Activated CD4-positive, alpha-beta memory T cell treated with anti-CD3 and anti-CD28 coated beads, Interleukin-2, amount 10 ng/mL, durations not matched to agents 7 days and 5 days (primary cell): ENCODE results near the gene C8G. TPM values are rescaled to one million over a fixed set of nuclear protein-coding genes. Genes with fewer than 3 reads are reported as not detected.

Source experiments
- CTCF ChIA-PET: fragments of 350-600 bp; sonication (Branson Sonifier 250); formaldehyde crosslinking; loops from one replicate; lab custom pipeline; 2021; ENCODE audit warnings: antibody characterized with exemption, inconsistent platforms; lab: Charles Lee
- POLR2A ChIA-PET: fragments of 350-600 bp; sonication (Branson Sonifier 250); formaldehyde crosslinking; loops from one replicate; lab custom pipeline; 2021; ENCODE audit warnings: antibody characterized with exemption; lab: Charles Lee
- DNase-seq: peaks from one replicate; pipeline ENCODE4 v3.0.0-alpha.2; 2020
- H3K27ac Mint-ChIP-seq: one replicate; pipeline ENCODE4 v1.8.0; 2021; ENCODE audit warnings: mild to moderate bottlenecking, mixed read lengths
- H3K27me3 Mint-ChIP-seq: one replicate; pipeline ENCODE4 v1.8.0; 2021; ENCODE audit warnings: mixed read lengths
- H3K36me3 Mint-ChIP-seq: one replicate; pipeline ENCODE4 v1.8.0; 2021; ENCODE audit warnings: low read depth, mixed read lengths
- H3K4me1 Mint-ChIP-seq: one replicate; pipeline ENCODE4 v1.8.0; 2021; ENCODE audit warnings: mixed read lengths
- H3K4me3 Mint-ChIP-seq: one replicate; pipeline ENCODE4 v1.8.0; 2021; ENCODE audit warnings: mild to moderate bottlenecking, mixed read lengths
- H3K9me3 Mint-ChIP-seq: one replicate; pipeline ENCODE4 v1.8.0; 2021; ENCODE audit warnings: mixed read lengths
- total RNA-seq, 2 experiments: library from RNA; stranded (reverse); gene quantifications; one replicate each; pipeline ENCODE4 v1.2.3, GENCODE V29; 2021

Gene C8G
- total RNA-seq, 2 experiments from 2014 or later = 1.5 to 3.2 TPM

GRCh38 chr9:136968333-136969127 lies 23.5 kb downstream of the C8G start:
- ChIA-PET CTCF (interaction anchor here (1.0 kb wide), 1 partner anchor 178 kb away, joined by 3 read pairs; the partner anchor contains the start of gene TMEM141), POLR2A (interaction anchor here (0.5 to 1.2 kb wide), 2 partner anchors 14 to 54 kb away, joined by 3 read pairs; no protein-coding TSS in a partner anchor)
- no peak for DNase-seq
- Mint-ChIP-seq H3K36me3 (no peaks in the 10 kb centered on the region), H3K27ac (no peak overlapping the region), H3K4me1 (peaks cover 22% of the 10 kb centered on the region), H3K4me3 (no peak overlapping the region), H3K27me3 (peaks cover 2% of the 10 kb centered on the region), H3K9me3 (no peaks in the 10 kb centered on the region)

- Mint-ChIP-seq H3K36me3 (no peaks in the 10 kb centered on the region), H3K4me3 (no peak overlapping the region), H3K9me3 (no peaks in the 10 kb centered on the region), H3K27ac (no peak overlapping the region), H3K27me3 (peaks cover 2% of the 10 kb centered on the region), H3K4me1 (peaks cover 26% of the 10 kb centered on the region)
- CTCF ChIA-PET = no interaction called here
- POLR2A ChIA-PET = interaction anchor here (1.2 kb wide), 1 partner anchor 14 kb away, joined by 3 read pairs; no protein-coding TSS in a partner anchor
- DNase-seq = no peak
Observed at GRCh38 chr9:136969150-136969549, 24.1 kb downstream of the C8G start.

DNA sequence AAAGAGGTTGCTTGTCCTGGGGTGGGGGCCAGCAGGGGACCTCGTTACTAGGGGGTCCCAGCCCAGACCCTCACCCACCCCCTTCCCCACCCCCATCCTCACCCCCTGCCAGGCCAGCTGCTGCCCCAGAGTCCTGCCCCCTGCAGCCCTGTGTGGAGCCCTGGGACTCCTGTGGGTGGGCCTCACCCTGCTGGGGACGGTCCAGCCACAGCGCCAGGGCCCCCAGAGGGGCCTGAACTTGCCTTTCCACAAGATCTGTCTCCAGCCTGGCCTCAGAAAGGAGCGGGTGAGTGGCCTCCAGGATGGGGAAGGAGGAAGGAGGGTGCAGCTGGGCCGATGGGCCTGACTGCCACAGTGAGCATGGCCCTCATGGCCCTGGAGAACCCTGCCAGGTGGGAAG lies 24.7 kb downstream of the C8G start:
- no peak overlapping the region for H3K27ac Mint-ChIP-seq
- H3K4me1 Mint-ChIP-seq = peaks cover 26% of the 10 kb centered on the region
- DNase-seq = no peak
- H3K27me3 Mint-ChIP-seq = peaks cover 2% of the 10 kb centered on the region
- CTCF ChIA-PET = interaction anchor here (0.6 kb wide), 1 partner anchor 8 kb away, joined by 3 read pairs; no protein-coding TSS in a partner anchor
- POLR2A ChIA-PET = interaction anchor here (1.5 kb wide), 1 partner anchor 22 kb away, joined by 3 read pairs; no protein-coding TSS in a partner anchor
- H3K9me3 Mint-ChIP-seq = no peaks in the 10 kb centered on the region
- H3K4me3 Mint-ChIP-seq = no peak overlapping the region
- no peaks in the 10 kb centered on the region for H3K36me3 Mint-ChIP-seq

DNA sequence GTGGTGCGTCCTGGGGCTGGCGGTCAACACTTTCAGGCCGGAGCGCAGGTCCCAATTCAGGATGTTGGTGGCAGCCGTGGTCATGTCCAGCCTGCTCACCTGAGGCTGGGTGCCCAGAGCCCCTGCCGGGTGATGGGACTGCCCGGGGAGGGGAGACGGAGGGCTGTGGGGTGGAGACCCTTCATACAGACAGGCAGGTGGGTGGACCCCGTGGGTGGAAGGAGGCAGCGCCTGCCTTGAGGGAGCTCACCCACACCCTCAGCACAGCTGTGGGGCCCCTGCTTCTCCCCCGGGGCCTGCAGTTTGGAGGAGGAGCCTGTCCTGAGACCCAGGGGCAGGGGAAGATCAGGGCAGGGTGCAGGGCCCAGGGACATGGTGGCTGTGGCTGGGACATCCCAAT lies 25.3 kb downstream of the C8G start:
- POLR2A ChIA-PET = interaction anchor here (1.5 kb wide), 1 partner anchor 21 kb away, joined by 3 read pairs; no protein-coding TSS in a partner anchor
- peaks cover 30% of the 10 kb centered on the region for H3K4me1 Mint-ChIP-seq
- peaks cover 2% of the 10 kb centered on the region for H3K27me3 Mint-ChIP-seq
- no peaks in the 10 kb centered on the region for H3K9me3 Mint-ChIP-seq
- no peaks in the 10 kb centered on the region for H3K36me3 Mint-ChIP-seq
- no peak overlapping the region for H3K27ac Mint-ChIP-seq
- CTCF ChIA-PET = no interaction called here
- no peak for DNase-seq
- no peak overlapping the region for H3K4me3 Mint-ChIP-seq

GRCh38 chr9:136971746-136972145 lies 26.7 kb downstream of the C8G start:
- H3K27me3 Mint-ChIP-seq = peaks cover 1% of the 10 kb centered on the region
- CTCF ChIA-PET = interaction anchor here (1.0 kb wide), 1 partner anchor 58 kb away, joined by 3 read pairs; no protein-coding TSS in a partner anchor
- POLR2A ChIA-PET = no interaction called here
- H3K9me3 Mint-ChIP-seq = no peaks in the 10 kb centered on the region
- no peak overlapping the region for H3K27ac Mint-ChIP-seq
- H3K36me3 Mint-ChIP-seq = no peaks in the 10 kb centered on the region
- H3K4me3 Mint-ChIP-seq = no peak overlapping the region
- no peak for DNase-seq
- peaks cover 31% of the 10 kb centered on the region for H3K4me1 Mint-ChIP-seq

- ChIA-PET POLR2A (no interaction called here), CTCF (interaction anchor here (1.0 kb wide), 1 partner anchor 57 kb away, joined by 3 read pairs; no protein-coding TSS in a partner anchor)
- no peaks in the 10 kb centered on the region for H3K36me3 Mint-ChIP-seq
- H3K4me3 Mint-ChIP-seq = no peak overlapping the region
- no peak for DNase-seq
- H3K27me3 Mint-ChIP-seq = peaks cover 1% of the 10 kb centered on the region
- no peaks in the 10 kb centered on the region for H3K9me3 Mint-ChIP-seq
- no peak overlapping the region for H3K27ac Mint-ChIP-seq
- peaks cover 32% of the 10 kb centered on the region for H3K4me1 Mint-ChIP-seq
Observed at GRCh38 chr9:136972335-136972734, 27.3 kb downstream of the C8G start.

DNA sequence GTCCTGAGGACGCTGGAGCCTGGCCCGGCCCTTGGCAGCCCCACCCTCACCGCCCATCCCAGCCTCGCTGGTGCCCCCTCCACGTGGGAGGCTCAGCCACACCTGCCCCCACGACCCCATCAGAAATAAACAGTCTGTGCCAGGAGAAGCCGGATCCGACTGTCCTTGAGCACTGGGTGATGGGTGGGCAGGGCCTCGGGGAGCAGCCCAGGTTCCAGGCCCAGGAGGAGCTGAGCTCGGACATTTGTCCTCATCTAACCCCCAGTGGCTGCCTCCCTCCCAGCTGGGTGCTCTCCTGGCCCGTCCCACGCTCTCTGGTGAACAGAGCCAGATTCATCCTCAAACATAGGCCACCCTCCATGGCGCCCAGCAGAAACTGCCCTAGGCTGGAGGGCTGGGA lies 27.7 kb downstream of the C8G start:
- H3K27ac Mint-ChIP-seq = no peak overlapping the region
- CTCF ChIA-PET = interaction anchor here (1.0 kb wide), 1 partner anchor 57 kb away, joined by 3 read pairs; no protein-coding TSS in a partner anchor

DNA sequence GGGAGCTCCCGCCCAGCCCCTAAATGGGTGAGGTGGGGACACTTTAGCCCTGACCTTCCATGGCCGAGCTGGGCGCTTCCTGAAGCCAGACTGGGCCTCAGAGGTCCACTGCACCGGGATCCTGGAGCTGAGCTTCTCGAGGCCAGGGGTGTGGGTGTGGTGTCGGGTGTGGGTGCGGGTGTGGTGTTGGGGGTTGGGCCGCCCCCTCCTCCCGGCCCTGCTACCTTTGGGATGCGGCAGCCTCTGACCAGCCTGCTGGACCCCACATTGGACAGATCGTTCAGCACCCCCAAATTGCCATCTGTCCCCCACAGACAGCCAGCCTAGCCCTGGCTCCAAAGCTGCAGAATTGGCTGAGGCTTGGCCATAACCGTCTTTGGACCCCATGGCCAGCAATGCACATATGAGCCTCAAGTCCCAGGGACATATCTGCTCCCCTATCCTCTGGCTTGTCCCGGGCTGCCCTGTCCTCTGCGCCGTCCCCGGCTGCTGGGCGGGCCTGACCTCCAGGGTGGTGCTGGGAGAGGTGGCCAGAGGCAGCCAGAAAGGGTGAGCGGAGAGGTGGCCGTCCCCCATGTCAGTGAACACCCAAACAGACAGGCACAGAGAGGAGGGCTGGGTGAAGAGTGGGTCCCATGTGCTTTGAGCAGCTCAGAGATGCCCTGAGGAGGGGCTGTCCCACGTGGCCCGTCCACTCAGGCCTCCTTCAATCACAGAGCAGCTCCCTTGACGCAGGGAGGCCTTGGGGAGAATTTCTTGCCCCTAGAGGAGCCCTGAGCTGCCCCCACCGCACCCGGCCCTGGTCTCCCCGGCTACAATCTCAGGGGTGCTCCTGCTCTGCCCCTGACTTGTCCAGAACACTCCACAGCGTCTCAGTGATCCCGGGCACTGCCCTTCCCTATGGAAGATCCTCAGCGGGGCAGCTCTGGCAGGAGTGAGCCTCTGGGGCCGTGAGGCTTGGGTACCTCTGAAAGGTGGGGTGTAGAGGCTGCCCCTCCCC lies 28.9 kb downstream of the C8G start:
- CTCF ChIA-PET = interaction anchor here (1.0 to 3.8 kb wide), 8 partner anchors 14 to 94 kb away, joined by 3 to 27 read pairs (median 10); partner anchors contain the start of gene PAXX
- POLR2A ChIA-PET = interaction anchor here (0.9 to 4.2 kb wide), 9 partner anchors 11 to 267 kb away, joined by 3 to 70 read pairs (median 6); partner anchors contain the start of genes CLIC3, FUT7, PAXX and TUBB4B
- no peak overlapping the region for H3K27ac Mint-ChIP-seq
- no peaks in the 10 kb centered on the region for H3K36me3 Mint-ChIP-seq
- H3K4me1 Mint-ChIP-seq = peaks cover 33% of the 10 kb centered on the region
- no peaks in the 10 kb centered on the region for H3K9me3 Mint-ChIP-seq
- no peak overlapping the region for H3K4me3 Mint-ChIP-seq
- H3K27me3 Mint-ChIP-seq = peaks cover 1% of the 10 kb centered on the region
- DNase-seq = no peak

More for the DNA sequence above, 27.7 kb downstream of the C8G start:
- peaks cover 1% of the 10 kb centered on the region for H3K27me3 Mint-ChIP-seq
- POLR2A ChIA-PET = no interaction called here
- DNase-seq = no peak
- H3K4me1 Mint-ChIP-seq = peaks cover 33% of the 10 kb centered on the region
- no peaks in the 10 kb centered on the region for H3K9me3 Mint-ChIP-seq
- H3K4me3 Mint-ChIP-seq = no peak overlapping the region
- H3K36me3 Mint-ChIP-seq = no peaks in the 10 kb centered on the region

- no peaks in the 10 kb centered on the region for H3K36me3 Mint-ChIP-seq
- peak overlapping the region; percentile 77 for H3K27ac Mint-ChIP-seq
- peaks cover 1% of the 10 kb centered on the region for H3K27me3 Mint-ChIP-seq
- no peaks in the 10 kb centered on the region for H3K9me3 Mint-ChIP-seq
- peak overlapping the region; percentile 71 for H3K4me3 Mint-ChIP-seq
- peak; percentile 54 for DNase-seq
- peaks cover 33% of the 10 kb centered on the region for H3K4me1 Mint-ChIP-seq
- ChIA-PET CTCF (interaction anchor here (0.7 to 3.8 kb wide), 11 partner anchors 11 to 162 kb away, joined by 3 to 27 read pairs (median 7); partner anchors contain the start of gene PAXX), POLR2A (interaction anchor here (0.7 to 4.2 kb wide), 12 partner anchors 11 to 266 kb away, joined by 3 to 70 read pairs (median 5); partner anchors contain the start of genes CLIC3, FBXW5, FUT7 and PAXX)
Observed at GRCh38 chr9:136974817-136975535, 29.9 kb downstream of the C8G start.

DNA sequence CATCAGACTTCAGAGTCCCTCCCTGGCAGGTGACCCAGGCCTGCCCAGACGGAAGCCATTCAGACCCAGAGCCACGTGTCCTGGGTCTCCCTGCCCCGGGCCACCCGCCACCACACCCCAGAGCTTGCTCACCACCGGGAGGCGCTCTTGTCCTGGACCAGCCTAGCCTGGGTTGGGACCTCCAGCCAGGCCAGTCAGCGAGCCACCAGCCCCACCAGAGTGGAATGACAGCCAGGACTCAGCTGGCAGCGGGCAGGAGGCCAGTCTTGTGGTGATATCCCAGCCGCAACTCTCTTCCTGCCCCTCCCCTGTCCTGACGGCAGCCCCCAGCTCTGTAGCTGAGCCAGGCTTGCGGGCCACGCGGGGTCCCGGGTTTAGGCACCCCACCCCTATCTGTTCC lies 30.6 kb downstream of the C8G start:
- CTCF ChIA-PET = interaction anchor here (0.7 to 3.8 kb wide), 13 partner anchors 10 to 163 kb away, joined by 3 to 27 read pairs (median 5); partner anchors contain the start of gene PAXX
- Mint-ChIP-seq H3K27ac (peak overlapping the region; percentile 77), H3K4me3 (peak overlapping the region; percentile 71), H3K27me3 (peaks cover 1% of the 10 kb centered on the region), H3K9me3 (no peaks in the 10 kb centered on the region), H3K4me1 (peaks cover 33% of the 10 kb centered on the region), H3K36me3 (no peaks in the 10 kb centered on the region)
- DNase-seq = peak; percentile 64
- POLR2A ChIA-PET = interaction anchor here (0.6 to 4.2 kb wide), 10 partner anchors 10 to 59 kb away, joined by 3 to 70 read pairs (median 6); partner anchors contain the start of genes CLIC3, FBXW5 and PAXX

GRCh38 chr9:136977223-136977622 lies 32.2 kb downstream of the C8G start, which contains the start of gene PTGDS:
PTGDS (plus strand) TSS chr9:136977504; CDS start chr9:136977579, 75 bp downstream.
- Mint-ChIP-seq H3K4me1 (peaks cover 33% of the 10 kb centered on the region), H3K4me3 (peak within 1 kb of the TSS; percentile 71), H3K27me3 (peaks cover 1% of the 10 kb centered on the region), H3K9me3 (no peaks in the 10 kb centered on the region), H3K36me3 (no peaks in the 10 kb centered on the region), H3K27ac (peak within 1 kb of the TSS; percentile 52)
- ChIA-PET POLR2A (interaction anchor here (1.1 to 4.2 kb wide), 5 partner anchors 10 to 89 kb away, joined by 3 to 70 read pairs (median 13); partner anchors contain the start of gene PAXX), CTCF (interaction anchor here (0.5 to 3.8 kb wide), 6 partner anchors 10 to 574 kb away, joined by 3 to 27 read pairs (median 17); partner anchors contain the start of genes MRPL41 and PAXX)
- no peak for DNase-seq
